SK-N-SH treated with all-trans-retinoic acid at 6 μM for 48 hours (cell line): ENCODE measurements around the gene TRIM8.
A peak's percentile ranks its signal among the peaks of the same experiment; 100 is the strongest.

Experiments
- ATAC-seq: fragments of 200-7000 bp; cut with Tn5 transposase; 3 replicates; pipeline ENCODE4 v1.9.1; 2020; ENCODE audit warnings: mild to moderate bottlenecking, moderate library complexity
- ARNTL ChIP-seq: fragments of 450-650 bp; formaldehyde crosslinking; IDR thresholded peaks from 2 replicates; pipeline ENCODE4 v1.5.0; 2020; ENCODE audit warnings: low read depth, mild to moderate bottlenecking, moderate library complexity, borderline replicate concordance
- BACH2 ChIP-seq: fragments of 250-450 bp; sonication (Bioruptor Pico); IDR thresholded peaks from 2 replicates; pipeline ENCODE4 v1.9.0; 2021; ENCODE audit warnings: mild to moderate bottlenecking, borderline replicate concordance
- CSDC2 ChIP-seq: fragments of 250-450 bp; sonication (Bioruptor Pico); IDR thresholded peaks from 2 replicates; pipeline ENCODE4 v1.5.0; 2020; ENCODE audit warnings: mild to moderate bottlenecking, moderate library complexity
- ESRRG ChIP-seq: fragments of 250-450 bp; sonication (Bioruptor Pico); IDR thresholded peaks from 2 replicates; pipeline ENCODE4 v1.6.1; 2021; ENCODE audit warnings: mild to moderate bottlenecking
- GLIS3 ChIP-seq: fragments of 250-450 bp; sonication (Bioruptor Pico); IDR thresholded peaks from 2 replicates; pipeline ENCODE4 v1.5.0; 2020; ENCODE audit warnings: mild to moderate bottlenecking, moderate library complexity
- ISL1 ChIP-seq: fragments of 250-450 bp; sonication (Bioruptor Pico); IDR thresholded peaks from 2 replicates; pipeline ENCODE4 v2.1.2; 2022; ENCODE audit warnings: mild to moderate bottlenecking, moderate library complexity
- PPARA ChIP-seq: fragments of 250-450 bp; sonication (Bioruptor Pico); IDR thresholded peaks from 2 replicates; pipeline ENCODE4 v1.5.0; 2020; ENCODE audit warnings: mild to moderate bottlenecking, borderline replicate concordance
- RARB ChIP-seq: fragments of 250-450 bp; sonication (Bioruptor Pico); IDR thresholded peaks from 2 replicates; pipeline ENCODE4 v1.8.0; 2021; ENCODE audit warnings: mild to moderate bottlenecking, moderate library complexity
- SNAI2 ChIP-seq: fragments of 250-450 bp; sonication (Bioruptor Pico); IDR thresholded peaks from 2 replicates; pipeline ENCODE4 v1.5.0; 2020; ENCODE audit warnings: mild to moderate bottlenecking, moderate library complexity
- TOX ChIP-seq: fragments of 250-450 bp; sonication (Bioruptor Pico); IDR thresholded peaks from 2 replicates; pipeline ENCODE4 v1.8.0; 2021; ENCODE audit warnings: mild to moderate bottlenecking, moderate library complexity, borderline replicate concordance
- ZC3H10 ChIP-seq: fragments of 250-450 bp; sonication (Bioruptor Pico); IDR thresholded peaks from 2 replicates; pipeline ENCODE4 v1.5.1; 2021; ENCODE audit warnings: mild to moderate bottlenecking, moderate library complexity
- ZFP3 ChIP-seq: fragments of 250-450 bp; sonication (Bioruptor Pico); IDR thresholded peaks from 2 replicates; pipeline ENCODE4 v1.5.0; 2020; ENCODE audit warnings: mild to moderate bottlenecking, moderate library complexity
- ZFP30 ChIP-seq: fragments of 450-650 bp; formaldehyde crosslinking; IDR thresholded peaks from 2 replicates; pipeline ENCODE4 v1.5.0; 2022; ENCODE audit warnings: mild to moderate bottlenecking, moderate library complexity
- ZNF565 ChIP-seq: fragments of 450-650 bp; formaldehyde crosslinking; conservative IDR thresholded peaks from 2 replicates; pipeline ENCODE4 v1.5.0; 2020; ENCODE audit warnings: low read depth, mild to moderate bottlenecking, moderate library complexity
- ZNF70 ChIP-seq: fragments of 450-650 bp; formaldehyde crosslinking; IDR thresholded peaks from 2 replicates; pipeline ENCODE4 v1.5.0; 2020; ENCODE audit warnings: mild to moderate bottlenecking, moderate library complexity
- ZNF8 ChIP-seq: fragments of 450-650 bp; formaldehyde crosslinking; IDR thresholded peaks from 2 replicates; pipeline ENCODE4 v1.5.0; 2020; ENCODE audit warnings: mild to moderate bottlenecking, moderate library complexity
- TF ChIP-seq, protein P1 (sequence below): fragments of 250-450 bp; sonication (Bioruptor Pico); IDR thresholded peaks from 2 replicates; pipeline ENCODE4 v1.5.1; 2021; ENCODE audit warnings: mild to moderate bottlenecking, moderate library complexity
- TF ChIP-seq, protein P2 (sequence below): fragments of 250-450 bp; sonication (Bioruptor Pico); IDR thresholded peaks from 2 replicates; pipeline ENCODE4 v1.5.1; 2020; ENCODE audit warnings: low read depth, mild to moderate bottlenecking, moderate library complexity

Gene TRIM8

DNA sequence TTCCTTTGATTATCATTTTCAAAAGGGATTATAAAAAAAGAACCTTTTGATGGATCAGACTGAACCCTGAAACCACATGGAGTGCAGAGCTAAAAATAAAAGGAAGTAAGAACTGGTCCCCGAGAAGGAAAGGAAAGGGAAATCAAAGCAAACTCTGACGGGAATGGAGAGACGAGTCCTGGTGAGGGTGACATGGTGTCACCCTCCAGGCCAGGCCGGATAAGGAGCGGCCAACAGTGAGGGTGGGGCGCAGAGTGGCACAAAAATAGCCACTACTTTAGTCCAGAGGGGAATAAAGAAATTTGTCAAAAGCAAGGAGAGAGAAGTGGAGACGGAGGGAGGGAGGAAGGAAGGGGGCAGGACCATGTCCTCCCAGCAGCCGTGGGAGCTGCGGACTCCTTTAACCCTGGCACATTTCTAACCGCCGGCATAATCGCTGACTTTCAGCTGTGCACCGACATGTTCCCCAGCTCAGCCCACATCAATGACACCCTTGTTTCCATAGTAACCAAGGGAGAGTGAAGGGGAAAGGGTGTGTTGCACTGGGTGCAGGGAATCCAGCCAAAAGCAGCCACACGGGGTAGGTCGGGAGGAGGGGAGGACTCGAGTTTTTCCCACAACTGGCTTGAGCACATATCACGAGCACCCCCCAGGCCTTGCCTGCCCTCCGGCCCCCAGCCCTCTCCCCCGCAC lies 29.7 kb downstream of the TRIM8 start:
- no peak for ATAC-seq
- TF ChIP-seq ARNTL (CRISPR knock-in tag): no peak
- TF ChIP-seq ESRRG (CRISPR knock-in tag): no peak
- TF ChIP-seq, protein P1, sequence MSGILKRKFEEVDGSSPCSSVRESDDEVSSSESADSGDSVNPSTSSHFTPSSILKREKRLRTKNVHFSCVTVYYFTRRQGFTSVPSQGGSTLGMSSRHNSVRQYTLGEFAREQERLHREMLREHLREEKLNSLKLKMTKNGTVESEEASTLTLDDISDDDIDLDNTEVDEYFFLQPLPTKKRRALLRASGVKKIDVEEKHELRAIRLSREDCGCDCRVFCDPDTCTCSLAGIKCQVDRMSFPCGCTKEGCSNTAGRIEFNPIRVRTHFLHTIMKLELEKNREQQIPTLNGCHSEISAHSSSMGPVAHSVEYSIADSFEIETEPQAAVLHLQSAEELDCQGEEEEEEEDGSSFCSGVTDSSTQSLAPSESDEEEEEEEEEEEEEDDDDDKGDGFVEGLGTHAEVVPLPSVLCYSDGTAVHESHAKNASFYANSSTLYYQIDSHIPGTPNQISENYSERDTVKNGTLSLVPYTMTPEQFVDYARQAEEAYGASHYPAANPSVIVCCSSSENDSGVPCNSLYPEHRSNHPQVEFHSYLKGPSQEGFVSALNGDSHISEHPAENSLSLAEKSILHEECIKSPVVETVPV: no peak
- TF ChIP-seq ZFP3 (CRISPR knock-in tag): no peak
- TF ChIP-seq CSDC2 (CRISPR knock-in tag): no peak
- TF ChIP-seq, all 23 proteins: peak for 0

DNA sequence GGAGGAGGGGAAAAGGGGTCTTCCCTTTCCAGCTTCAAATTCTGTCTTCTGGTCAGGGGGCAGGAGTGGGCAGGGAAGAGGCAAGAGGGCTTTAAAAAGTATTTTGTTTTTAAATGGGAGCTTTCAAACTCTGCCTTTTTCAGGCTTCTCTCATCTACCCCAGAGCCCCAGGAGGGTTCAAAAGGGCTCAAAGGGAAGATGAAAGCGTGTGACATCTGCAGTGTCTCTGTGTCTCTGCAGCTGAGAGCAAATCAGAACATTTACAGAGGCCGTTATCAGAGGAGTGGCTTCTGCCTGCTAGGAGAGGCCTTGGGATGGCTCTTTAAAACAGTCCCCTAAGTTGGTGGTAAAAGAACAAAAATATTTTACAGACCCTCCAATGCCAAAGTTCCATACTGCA lies 30.3 kb downstream of the TRIM8 start:
- TF ChIP-seq BACH2 (no peak), ESRRG (CRISPR knock-in tag) (no peak), ZNF565 (no peak), ZFP3 (CRISPR knock-in tag) (no peak), RARB (CRISPR knock-in tag) (no peak), ZNF70 (CRISPR knock-in tag) (no peak), TOX (CRISPR knock-in tag) (no peak), ZNF8 (CRISPR knock-in tag) (no peak), ARNTL (CRISPR knock-in tag) (no peak), ZFP30 (CRISPR knock-in tag) (no peak), GLIS3 (CRISPR knock-in tag) (no peak)
- TF ChIP-seq, protein P1: no peak
- no peak for ATAC-seq

DNA sequence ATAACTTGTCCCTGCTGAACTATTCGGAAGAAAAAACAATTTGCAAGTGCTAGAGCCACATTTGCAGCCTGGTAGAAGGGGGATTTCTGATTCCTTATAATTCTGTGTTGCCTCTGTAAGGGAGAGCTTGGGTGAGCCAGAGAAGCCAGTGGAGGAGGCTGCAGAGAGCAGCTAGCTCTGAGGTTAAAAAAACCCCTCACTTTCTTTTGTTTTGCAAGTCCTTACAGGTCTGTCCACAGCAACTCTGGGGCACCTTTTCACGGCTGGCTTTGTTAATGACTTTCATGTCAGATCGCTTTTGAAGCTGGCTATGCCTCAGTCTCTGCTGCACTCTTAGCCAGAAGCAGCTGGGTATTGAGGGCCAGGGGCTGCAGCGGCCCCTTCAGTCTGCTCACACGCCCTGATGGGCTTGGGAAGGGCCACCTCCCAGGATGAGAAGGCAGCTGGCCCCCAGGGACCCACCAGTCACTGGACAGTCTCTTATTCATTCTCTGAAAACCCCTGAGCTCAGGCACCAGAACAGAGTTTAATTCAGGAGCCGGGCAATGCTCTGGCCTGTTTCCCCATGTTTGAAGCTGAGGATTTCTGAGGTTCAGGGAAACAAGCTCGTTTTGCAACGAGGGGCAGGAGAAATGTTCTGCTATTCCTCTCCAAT lies 30.9 kb downstream of the TRIM8 start:
- no peak for ATAC-seq
- TF ChIP-seq SNAI2 (CRISPR knock-in tag): no peak
- TF ChIP-seq, protein P1: no peak
- TF ChIP-seq, protein P2, sequence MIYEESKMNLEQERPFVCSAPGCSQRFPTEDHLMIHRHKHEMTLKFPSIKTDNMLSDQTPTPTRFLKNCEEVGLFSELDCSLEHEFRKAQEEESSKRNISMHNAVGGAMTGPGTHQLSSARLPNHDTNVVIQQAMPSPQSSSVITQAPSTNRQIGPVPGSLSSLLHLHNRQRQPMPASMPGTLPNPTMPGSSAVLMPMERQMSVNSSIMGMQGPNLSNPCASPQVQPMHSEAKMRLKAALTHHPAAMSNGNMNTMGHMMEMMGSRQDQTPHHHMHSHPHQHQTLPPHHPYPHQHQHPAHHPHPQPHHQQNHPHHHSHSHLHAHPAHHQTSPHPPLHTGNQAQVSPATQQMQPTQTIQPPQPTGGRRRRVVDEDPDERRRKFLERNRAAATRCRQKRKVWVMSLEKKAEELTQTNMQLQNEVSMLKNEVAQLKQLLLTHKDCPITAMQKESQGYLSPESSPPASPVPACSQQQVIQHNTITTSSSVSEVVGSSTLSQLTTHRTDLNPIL (CRISPR knock-in tag): no peak
- TF ChIP-seq PPARA (CRISPR knock-in tag): no peak
- no peak for TF ChIP-seq ZC3H10 (CRISPR knock-in tag)
- TF ChIP-seq ZFP30 (CRISPR knock-in tag): no peak
- no peak for TF ChIP-seq TOX (CRISPR knock-in tag)
- TF ChIP-seq RARB (CRISPR knock-in tag): no peak
- no peak for TF ChIP-seq GLIS3 (CRISPR knock-in tag)

DNA sequence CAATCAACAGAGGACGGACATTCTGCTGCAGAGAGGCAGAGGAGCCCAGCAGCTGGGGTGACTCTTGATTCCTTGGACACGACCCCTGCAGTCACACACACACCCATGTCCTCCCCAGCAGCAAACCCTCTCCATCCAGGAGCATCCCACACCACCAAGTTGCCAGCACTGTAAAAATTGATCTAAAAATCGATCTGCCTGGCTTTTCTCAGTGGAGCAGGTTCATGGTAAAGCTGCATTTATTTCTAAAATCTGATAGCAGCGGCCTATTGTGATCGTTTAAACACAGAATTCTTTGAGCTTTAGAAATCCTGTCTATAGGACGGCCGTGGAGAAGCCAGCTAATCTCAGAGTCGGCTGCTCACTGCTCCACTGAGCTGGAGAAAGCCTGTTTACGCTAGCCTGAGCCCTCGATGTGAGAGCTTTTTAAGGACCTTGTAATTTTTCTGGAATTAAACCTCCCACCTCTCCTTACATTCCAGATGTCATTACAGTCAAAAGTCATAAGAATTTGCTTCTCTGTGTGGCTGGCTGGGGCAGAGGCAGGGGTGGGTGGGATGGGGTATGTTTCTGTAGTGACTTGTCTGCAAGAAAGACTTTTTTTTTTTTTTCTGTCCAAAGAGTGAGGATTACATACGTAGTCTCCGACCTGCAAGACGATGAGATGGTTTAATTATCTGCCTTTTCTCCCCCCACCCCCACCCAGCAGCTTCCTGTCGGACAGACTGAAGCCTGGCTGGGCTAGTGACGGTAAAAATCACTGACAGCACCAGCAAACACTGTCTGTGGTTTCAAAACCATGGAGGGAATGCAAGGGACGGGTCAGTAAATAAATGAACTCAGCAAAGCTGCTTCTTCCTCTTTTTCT lies 31.6 kb downstream of the TRIM8 start:
- peak; percentile 84 for ATAC-seq
- no peak for TF ChIP-seq ZNF8 (CRISPR knock-in tag)
- no peak for TF ChIP-seq ISL1
- TF ChIP-seq ZFP30 (CRISPR knock-in tag): no peak
